Stomach (tissue), 9 donors: ENCODE results near the gene ATG12. TPM values are rescaled to one million over a fixed set of nuclear protein-coding genes. Genes with fewer than 3 reads are reported as not detected.
A peak's percentile ranks its signal among the peaks of the same experiment; 100 is the strongest.

ENCODE experiments used
- DNase-seq, 2 donors: peaks; one replicate each; pipeline versions ENCODE4 v3.0.0 to v3.0.0-alpha.2; 2013 to 2019
- H3K27ac ChIP-seq, 5 donors: fragments of 200-600 bp in 4 of 5; sonication (generic) in 4 of 5; one replicate each; pipeline ENCODE4 v1.5.1; 2013 to 2019; ENCODE audit warnings: mild to moderate bottlenecking in 1 of 5, moderate library complexity in 1 of 5
- H3K27me3 ChIP-seq, 3 donors: fragments of 200-600 bp; sonication (generic); one replicate each; pipeline ENCODE4 v1.5.1; 2017 to 2019; ENCODE audit warnings: mixed run types in 1 of 3
- H3K36me3 ChIP-seq, 4 donors: fragments of 200-600 bp; sonication (generic); 1 replicate in 3 of 4; 2 replicates in 1 of 4; pipeline ENCODE4 v1.5.1; 2016 to 2019
- H3K4me1 ChIP-seq, 4 donors: fragments of 200-600 bp; sonication (generic); one replicate each; pipeline ENCODE4 v1.5.1; 2016 to 2019
- H3K4me3 ChIP-seq, 4 donors: fragments of 200-600 bp; sonication (generic) in 3 of 4; one replicate each; pipeline ENCODE4 v1.5.1; 2016 to 2019; ENCODE audit warnings: mild to moderate bottlenecking in 1 of 4
- H3K9me3 ChIP-seq, 4 donors: fragments of 200-600 bp; sonication (generic); one replicate each; pipeline ENCODE4 v1.5.1; 2016 to 2019
- EP300 ChIP-seq: sonication (generic); formaldehyde crosslinking; IDR thresholded peaks from one replicate; pipeline ENCODE4 v1.6.1; 2017; ENCODE audit warnings: antibody characterized with exemption
- POLR2A ChIP-seq, 4 donors: fragments of 450-650 bp; IDR thresholded peaks; one replicate each; pipeline ENCODE4 v1.6.1; 2016; ENCODE audit warnings: antibody characterized with exemption in 4 of 4, control low read depth in 2 of 4, mild to moderate bottlenecking in 1 of 4, moderate library complexity in 1 of 4
- POLR2AphosphoS5 ChIP-seq, 3 donors: sonication (generic); formaldehyde crosslinking; IDR thresholded peaks; one replicate each; pipeline ENCODE4 v1.6.1; 2016; ENCODE audit warnings: antibody characterized with exemption in 3 of 3
- WGBS, 5 donors: extraction: QIAGEN DNeasy Blood & Tissue Kit in 3 of 5; methylation state at CpG; one replicate each; pipeline versions ENCODE4 v1.1.5 to v1.1.7; 2013 to 2018; 5-methylcytosine and 5-hydroxymethylcytosine counted together
- intact Hi-C: fragments of 100-400 bp; cut with DNase I; formaldehyde crosslinking; loops from one replicate; pipeline ENCODE4 v1.15.1; 2023; ENCODE audit warnings: low total_unique reads
- polyA plus RNA-seq, 3 donors: library from polyadenylated mRNA; stranded (reverse); fragments of 200-250 nt; gene quantifications; one replicate each; pipeline ENCODE4 v1.2.3, GENCODE V29; 2013
- total RNA-seq, 5 donors: library from RNA; depleted of rRNA; stranded (reverse); fragments of >200 nt; gene quantifications; one replicate each; pipeline versions ENCODE4 v1.1.0 to v1.2.3, GENCODE V29; 2014 to 2016
- TF ChIP-seq, protein P1 (sequence below), 7 experiments: fragments of 450-650 bp in 4 of 7; fragments of 200-600 bp in 3 of 7; sonication (generic) in 3 of 7; IDR thresholded peaks; one replicate each; pipeline ENCODE4 v1.5.1; 2016 to 2019; ENCODE audit warnings: antibody characterized with exemption in 7 of 7, control low read depth in 2 of 7, mild to moderate bottlenecking in 1 of 7
- donor health status: healthy with polysubstance abuse.
- donor health status: Bipolar disorder and iron deficiency.
- donor health status: healthy.

Gene ATG12
- total and polyA plus RNA-seq, 8 donors, result 15.2 to 73.3 (median 37.4) TPM

DNA sequence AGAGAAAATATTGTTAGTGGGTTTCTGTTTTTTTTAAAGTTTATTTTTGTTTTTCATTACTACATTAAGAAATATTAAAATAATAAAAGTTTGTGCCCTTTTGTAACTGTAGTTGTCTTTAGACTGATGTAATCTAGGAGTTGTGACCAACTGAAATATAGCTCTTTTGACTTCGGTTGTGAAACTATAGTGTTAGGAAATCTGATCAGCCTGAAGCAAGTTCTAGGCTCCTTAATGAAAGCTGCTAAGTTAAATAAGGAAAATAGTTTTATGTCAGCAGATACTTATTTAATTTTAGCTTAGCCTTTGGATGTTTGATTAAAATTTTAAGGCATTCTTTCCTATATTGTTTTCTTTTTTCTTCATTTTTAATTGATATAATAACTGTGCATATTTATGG lies 14.6 kb upstream of the ATG12 start:
- intact Hi-C loops, result no loop called here
- 64 to 86% (median 70%) methylated on average over 1 of the region's 1 CpG for WGBS, 5 donors
- TF ChIP-seq, protein P1, sequence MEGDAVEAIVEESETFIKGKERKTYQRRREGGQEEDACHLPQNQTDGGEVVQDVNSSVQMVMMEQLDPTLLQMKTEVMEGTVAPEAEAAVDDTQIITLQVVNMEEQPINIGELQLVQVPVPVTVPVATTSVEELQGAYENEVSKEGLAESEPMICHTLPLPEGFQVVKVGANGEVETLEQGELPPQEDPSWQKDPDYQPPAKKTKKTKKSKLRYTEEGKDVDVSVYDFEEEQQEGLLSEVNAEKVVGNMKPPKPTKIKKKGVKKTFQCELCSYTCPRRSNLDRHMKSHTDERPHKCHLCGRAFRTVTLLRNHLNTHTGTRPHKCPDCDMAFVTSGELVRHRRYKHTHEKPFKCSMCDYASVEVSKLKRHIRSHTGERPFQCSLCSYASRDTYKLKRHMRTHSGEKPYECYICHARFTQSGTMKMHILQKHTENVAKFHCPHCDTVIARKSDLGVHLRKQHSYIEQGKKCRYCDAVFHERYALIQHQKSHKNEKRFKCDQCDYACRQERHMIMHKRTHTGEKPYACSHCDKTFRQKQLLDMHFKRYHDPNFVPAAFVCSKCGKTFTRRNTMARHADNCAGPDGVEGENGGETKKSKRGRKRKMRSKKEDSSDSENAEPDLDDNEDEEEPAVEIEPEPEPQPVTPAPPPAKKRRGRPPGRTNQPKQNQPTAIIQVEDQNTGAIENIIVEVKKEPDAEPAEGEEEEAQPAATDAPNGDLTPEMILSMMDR (IDR thresholded peaks at IDR 0.05), result no peak
- TF ChIP-seq POLR2A (IDR thresholded peaks at IDR 0.05) (no peak), POLR2AphosphoS5 (IDR thresholded peaks at IDR 0.05) (no peak), EP300 (no peak)
- no peaks in the 10 kb centered on the region for H3K27me3 ChIP-seq
- no peaks in the 10 kb centered on the region for H3K36me3 ChIP-seq
- H3K9me3 ChIP-seq, result no peaks in the 10 kb centered on the region
- DNase-seq, result no peak
- no peak overlapping the region for H3K4me3 ChIP-seq
- no peak overlapping the region for H3K27ac ChIP-seq
- peaks cover 7 to 40% (median 29%) of the 10 kb centered on the region in 4 donors for H3K4me1 ChIP-seq

DNA sequence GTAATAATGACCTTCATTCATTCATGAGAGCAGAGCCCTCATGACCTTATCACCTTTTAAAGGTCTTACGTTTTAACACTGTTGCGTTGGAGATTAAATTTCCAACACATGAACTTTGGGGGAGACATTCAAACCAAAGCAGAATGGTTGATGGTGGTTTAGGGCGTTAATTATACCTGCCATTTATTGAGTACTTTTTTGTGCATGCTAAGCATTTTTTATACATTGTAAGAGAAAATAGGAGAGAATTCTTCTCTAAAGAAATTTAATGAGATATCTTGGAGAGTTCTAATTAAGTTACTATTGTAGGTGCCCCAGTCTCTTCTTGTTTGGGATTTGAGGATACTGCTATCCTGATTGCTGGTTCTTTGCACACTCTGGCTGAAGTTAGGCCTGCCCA lies 12.8 kb upstream of the ATG12 start:
- Histone ChIP-seq H3K27me3 (no peaks in the 10 kb centered on the region), H3K27ac (no peak overlapping the region), H3K4me1 (peaks cover 13 to 58% (median 39%) of the 10 kb centered on the region in 4 donors), H3K4me3 (no peak overlapping the region), H3K9me3 (no peaks in the 10 kb centered on the region), H3K36me3 (no peaks in the 10 kb centered on the region)
- DNase-seq, result no peak
- TF ChIP-seq POLR2AphosphoS5 (IDR thresholded peaks at IDR 0.05), result no peak
- no peak for TF ChIP-seq EP300
- TF ChIP-seq, protein P1 (IDR thresholded peaks at IDR 0.05), result no peak
- TF ChIP-seq POLR2A (IDR thresholded peaks at IDR 0.05), result no peak
- WGBS, 5 donors, result 88 to 95% (median 94%) methylated on average over 3 of the region's 3 CpGs
- intact Hi-C loops, result no loop called here

DNA sequence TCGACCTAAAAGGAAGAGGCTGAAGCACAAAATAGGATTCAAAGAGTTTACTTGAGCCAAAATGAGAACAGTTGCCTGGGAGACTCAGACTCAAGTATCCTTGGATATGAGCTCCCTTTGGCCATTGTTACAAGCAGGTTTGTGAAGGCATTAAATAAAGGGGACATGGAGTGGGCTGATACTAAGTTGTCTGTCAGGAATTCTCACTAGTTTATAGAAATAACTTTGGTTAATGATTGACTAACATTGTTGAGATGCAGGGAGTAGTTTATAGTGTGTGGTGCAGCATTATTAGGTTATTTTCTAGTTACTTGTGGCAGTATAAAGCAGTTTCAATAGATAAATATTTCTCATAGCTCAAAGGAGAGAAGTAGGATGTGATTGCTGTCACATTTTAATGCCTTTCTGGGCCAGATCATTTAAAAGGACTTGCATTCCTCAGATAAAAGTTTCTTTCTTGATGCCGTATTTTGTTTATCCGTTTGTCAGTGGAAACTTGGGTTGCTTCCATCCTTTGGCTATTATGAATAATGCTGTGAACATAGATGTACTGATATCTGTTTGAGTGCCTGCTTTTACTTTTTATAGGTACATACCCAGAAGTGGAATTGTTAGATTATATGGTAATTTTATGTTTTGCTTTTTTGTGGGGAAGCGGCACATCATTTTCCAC lies 9.5 kb upstream of the ATG12 start:
- Histone ChIP-seq H3K27me3 (no peaks in the 10 kb centered on the region), H3K36me3 (no peaks in the 10 kb centered on the region), H3K27ac (no peak overlapping the region), H3K4me1 (peaks cover 9 to 55% (median 27%) of the 10 kb centered on the region in 4 donors), H3K4me3 (no peak overlapping the region), H3K9me3 (no peaks in the 10 kb centered on the region)
- peak in 1 of 2 donors; percentile 21 for DNase-seq
- no peak for TF ChIP-seq EP300
- no peak for TF ChIP-seq POLR2A (IDR thresholded peaks at IDR 0.05)
- no peak for TF ChIP-seq POLR2AphosphoS5 (IDR thresholded peaks at IDR 0.05)
- TF ChIP-seq, protein P1 (IDR thresholded peaks at IDR 0.05), result no peak
- intact Hi-C loops, result no loop called here
- WGBS, 5 donors, result 45 to 52% (median 48%) methylated on average over 4 of the region's 4 CpGs

DNA sequence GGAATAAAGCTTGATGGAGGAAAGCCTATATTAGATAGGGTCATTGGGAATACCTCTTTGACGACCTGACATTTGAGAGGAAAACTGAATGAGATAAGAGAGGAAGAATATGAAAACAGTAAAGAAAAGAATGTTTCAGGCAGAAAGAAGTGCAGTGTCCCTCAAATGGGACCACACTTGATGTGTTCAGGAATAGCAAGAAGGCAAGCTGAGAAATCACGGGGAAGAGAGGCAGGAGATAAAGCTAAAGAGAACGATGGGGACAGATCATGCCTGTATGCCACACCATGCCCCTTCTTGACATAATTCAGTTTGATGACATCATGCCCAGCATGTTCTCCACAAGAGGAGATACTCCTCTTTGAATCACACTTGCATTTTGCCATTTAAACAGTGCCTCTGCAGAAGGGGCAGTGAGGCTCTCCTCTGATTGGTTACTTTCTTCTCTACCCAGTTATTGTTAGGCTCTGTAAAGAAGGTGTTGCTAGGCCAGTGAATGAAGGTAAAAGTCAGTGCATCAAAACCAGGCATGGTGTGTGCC lies 8.0 kb upstream of the ATG12 start:
- no peak overlapping the region for H3K4me3 ChIP-seq
- no peak for TF ChIP-seq EP300
- no peak for TF ChIP-seq POLR2AphosphoS5 (IDR thresholded peaks at IDR 0.05)
- no peak for TF ChIP-seq POLR2A (IDR thresholded peaks at IDR 0.05)
- TF ChIP-seq, protein P1 (IDR thresholded peaks at IDR 0.05), result no peak
- 69 to 90% (median 72%) methylated on average over 3 of the region's 3 CpGs for WGBS, 5 donors
- H3K9me3 ChIP-seq, result no peaks in the 10 kb centered on the region
- DNase-seq, result no peak
- no peaks in the 10 kb centered on the region for H3K27me3 ChIP-seq
- no peaks in the 10 kb centered on the region for H3K36me3 ChIP-seq
- H3K4me1 ChIP-seq, result peaks cover 21 to 67% (median 36%) of the 10 kb centered on the region in 4 donors
- intact Hi-C loops, result no loop called here
- H3K27ac ChIP-seq, result no peak overlapping the region
